HT-29 (cell line): ENCODE data around the gene POLK. TPM values are rescaled to one million over a fixed set of nuclear protein-coding genes. Genes with fewer than 3 reads are reported as not detected.
"Not testable (repeated sequence)": the region's sequence is repeated elsewhere in the genome, so short reads cannot be mapped to it uniquely, and the experiment has no call there.

Experiments
- DNase-seq: peaks from one replicate; pipeline ENCODE4 v3.0.0-alpha.2; 2015; ENCODE audit warnings: low spot score
- total RNA-seq: library from RNA; depleted of rRNA; stranded (reverse); fragments of >200 nt; shearing (Covaris generic); gene quantifications from 2 replicates; pipeline ENCODE4 v1.2.3, GENCODE V29; 2014

The POLK gene
- total RNA-seq, 1 experiment from 2014 or later: 3.8 TPM

- no peak for DNase-seq
Measured at GRCh38 chr5:75547812-75548211, 36.1 kb downstream of the POLK start.

GRCh38 chr5:75550597-75550996, 38.9 kb downstream of the POLK start:
- no peak for DNase-seq

GRCh38 chr5:75551471-75551870, 39.8 kb downstream of the POLK start:
- DNase-seq: no peak

- no peak for DNase-seq
Measured at GRCh38 chr5:75552764-75553163, 41.1 kb downstream of the POLK start.

GRCh38 chr5:75553358-75553757, 41.7 kb downstream of the POLK start:
- DNase-seq: no peak

GRCh38 chr5:75558221-75558620, 46.5 kb downstream of the POLK start:
- DNase-seq: no peak

- no peak for DNase-seq
Measured at GRCh38 chr5:75558981-75559632, 47.4 kb downstream of the POLK start.

- not testable (repeated sequence) for DNase-seq
Measured at GRCh38 chr5:75560655-75561054, 49.0 kb downstream of the POLK start.

GRCh38 chr5:75565991-75566709, 54.5 kb downstream of the POLK start:
- peak; percentile 70 for DNase-seq

- peak; percentile 73 for DNase-seq
Measured at GRCh38 chr5:75566710-75567309, 55.1 kb downstream of the POLK start.

GRCh38 chr5:75567710-75568109, 56.0 kb downstream of the POLK start:
- DNase-seq: peak; percentile 42

- DNase-seq: no peak
Measured at GRCh38 chr5:75568202-75568601, 56.5 kb downstream of the POLK start.

- no peak for DNase-seq
Measured at GRCh38 chr5:75571547-75571946, 59.9 kb downstream of the POLK start.

GRCh38 chr5:75574791-75575190, 63.1 kb downstream of the POLK start:
- DNase-seq: no peak

GRCh38 chr5:75578280-75578679, 66.6 kb downstream of the POLK start:
- not testable (repeated sequence) for DNase-seq

- peak; percentile 48 for DNase-seq
Measured at GRCh38 chr5:75584641-75585040, 73.0 kb downstream of the POLK start.

- no peak for DNase-seq
Measured at GRCh38 chr5:75588666-75589065, 77.0 kb downstream of the POLK start.

GRCh38 chr5:75600535-75600934, 88.8 kb downstream of the POLK start:
- no peak for DNase-seq

GRCh38 chr5:75601567-75601966, 89.9 kb downstream of the POLK start:
- DNase-seq: no peak

GRCh38 chr5:75601996-75602395, 90.3 kb downstream of the POLK start:
- no peak for DNase-seq

GRCh38 chr5:75603371-75603770, 91.7 kb downstream of the POLK start:
- DNase-seq: no peak

- no peak for DNase-seq
Measured at GRCh38 chr5:75603821-75604220, 92.1 kb downstream of the POLK start.

- DNase-seq: not testable (repeated sequence)
Measured at GRCh38 chr5:75607341-75607740, 95.7 kb downstream of the POLK start.
